ENCODE data around the gene KRTAP10-1.
"Not testable (repeated sequence)": the region's sequence is repeated elsewhere in the genome, so short reads cannot be mapped to it uniquely, and the experiment has no call there.

Gene KRTAP10-1

DNA sequence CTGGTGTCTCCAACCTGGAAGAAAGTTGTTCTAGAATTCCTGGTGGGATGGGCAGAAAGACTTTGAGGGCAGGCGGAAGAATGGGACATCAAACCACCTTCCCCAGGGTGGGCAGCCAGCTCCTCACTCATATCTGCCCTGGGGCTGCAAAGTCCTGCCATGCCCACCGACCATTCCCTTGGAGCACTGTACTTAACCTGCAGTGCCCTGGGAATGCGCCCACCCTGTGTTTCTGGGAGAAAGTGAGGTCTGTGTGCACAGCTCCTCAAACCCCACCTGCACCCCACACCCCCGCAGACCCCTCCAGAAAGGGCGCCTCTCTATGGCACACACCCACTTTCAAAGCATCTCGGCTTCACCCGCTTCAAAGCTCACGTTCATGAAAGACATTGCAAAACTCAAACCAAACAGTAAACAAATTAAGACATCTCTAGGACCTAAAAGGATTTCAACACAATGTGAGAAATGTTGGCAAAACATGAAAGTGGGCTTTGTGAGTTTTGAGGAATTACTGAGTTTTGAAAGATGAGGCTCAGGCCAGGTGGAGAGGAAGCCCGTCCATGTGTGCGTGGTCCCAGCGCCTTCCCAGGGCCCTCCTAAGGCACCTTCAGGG lies 25.1 kb downstream of the KRTAP10-1 start:
- DNase-seq (ENCODE audit: low spot score), result no peak

DNA sequence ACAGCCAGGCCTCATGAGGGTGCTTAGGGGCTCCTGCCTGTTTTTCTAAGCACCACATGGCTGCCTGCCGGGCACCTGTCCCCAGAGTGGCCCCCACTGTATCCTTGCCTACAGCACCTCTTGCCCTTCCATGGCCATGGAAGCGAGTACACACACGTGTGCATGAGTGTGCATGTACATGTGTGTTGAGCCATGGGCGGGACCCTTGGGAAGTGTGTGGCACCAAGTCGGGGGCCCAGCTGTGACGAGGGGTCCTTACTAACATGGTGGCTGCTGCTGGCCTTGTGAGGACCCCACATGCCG lies 25.8 kb downstream of the KRTAP10-1 start:
- no peak for DNase-seq (ENCODE audit: low spot score)

DNA sequence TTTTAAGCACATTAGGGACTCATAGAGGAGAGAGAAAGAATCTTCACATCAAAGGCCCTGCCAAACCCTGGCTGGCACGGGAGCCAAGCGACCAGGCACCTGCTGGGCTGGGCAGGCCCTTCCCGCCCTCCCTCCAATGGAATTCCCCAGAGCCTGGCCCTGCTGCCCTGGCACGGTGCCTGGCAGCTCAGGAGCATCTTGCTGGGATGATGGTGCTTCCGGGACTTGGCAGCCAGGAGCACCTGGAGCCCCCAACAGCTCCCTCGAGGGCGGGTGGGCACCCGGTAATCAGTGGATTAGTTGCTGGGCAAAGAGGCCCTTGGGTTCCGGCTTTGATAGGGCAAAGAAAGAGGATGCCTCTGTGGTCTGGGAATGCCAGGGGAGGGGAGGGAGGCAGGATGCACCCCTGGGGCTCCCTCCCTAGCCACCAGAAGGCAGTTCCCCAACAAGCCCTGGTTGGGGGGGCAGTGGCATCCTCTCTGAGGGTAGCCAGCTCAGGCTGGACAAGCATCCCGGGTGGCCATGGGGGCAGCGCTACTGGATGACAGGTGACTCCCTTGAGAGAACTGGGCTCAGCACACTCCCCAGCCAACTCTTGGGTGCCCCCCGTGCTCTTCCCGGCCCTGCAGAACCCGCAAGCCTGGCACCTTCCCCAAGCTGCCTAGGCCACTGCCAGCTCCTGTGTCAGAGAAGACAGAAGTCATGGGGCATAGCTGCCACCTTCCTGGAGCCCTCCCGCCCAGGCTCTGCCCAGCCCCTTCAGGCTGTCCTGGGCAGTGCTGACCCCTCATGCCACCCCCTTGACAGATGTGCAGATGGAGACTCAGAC lies 26.4 kb downstream of the KRTAP10-1 start:
- DNase-seq (ENCODE audit: low spot score), result peak; percentile 47

DNA sequence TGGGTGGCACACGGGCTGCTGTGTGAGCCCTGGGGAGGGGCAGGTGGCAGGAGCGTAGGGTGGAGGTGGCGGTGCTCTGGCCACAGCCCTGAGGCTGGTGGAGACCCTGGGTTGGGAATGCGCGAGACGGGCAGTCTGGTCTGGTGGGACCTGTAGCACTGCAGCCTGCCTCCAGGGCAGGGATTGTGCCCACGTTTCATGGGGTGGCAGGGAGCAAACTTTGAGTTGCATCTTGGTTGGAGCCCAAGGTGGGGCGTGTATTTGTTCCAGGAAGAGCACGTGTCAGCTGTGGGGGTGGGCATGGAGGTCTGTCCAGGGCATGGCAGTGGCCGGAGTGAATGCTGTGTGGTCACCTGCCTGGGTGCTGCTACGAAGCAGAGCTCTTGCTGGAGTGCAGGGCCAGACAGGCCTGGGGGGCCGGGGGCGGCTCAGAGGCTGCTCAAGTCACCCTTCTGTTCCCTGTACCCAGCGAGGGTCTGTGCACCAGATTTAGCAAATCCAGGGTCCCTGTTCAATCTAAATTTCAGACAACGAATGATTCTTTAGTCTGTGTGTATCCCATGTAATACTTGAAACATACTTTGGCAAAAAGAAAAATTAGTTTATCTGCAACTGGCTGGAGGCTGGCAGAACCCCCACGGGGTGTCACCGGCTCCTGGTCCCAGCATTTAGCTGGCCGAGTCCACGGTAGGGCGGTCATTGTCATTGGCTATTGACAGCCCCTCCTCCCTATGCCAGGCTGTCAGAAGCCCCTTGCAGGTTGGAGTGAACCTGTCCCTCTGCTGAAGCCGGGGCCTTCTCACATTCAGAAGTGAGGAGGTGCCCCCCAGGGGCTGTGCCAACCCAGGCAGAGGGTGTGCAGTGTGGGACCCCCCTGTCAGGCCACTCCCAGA lies 27.3 kb downstream of the KRTAP10-1 start:
- DNase-seq (ENCODE audit: low spot score), result no peak

DNA sequence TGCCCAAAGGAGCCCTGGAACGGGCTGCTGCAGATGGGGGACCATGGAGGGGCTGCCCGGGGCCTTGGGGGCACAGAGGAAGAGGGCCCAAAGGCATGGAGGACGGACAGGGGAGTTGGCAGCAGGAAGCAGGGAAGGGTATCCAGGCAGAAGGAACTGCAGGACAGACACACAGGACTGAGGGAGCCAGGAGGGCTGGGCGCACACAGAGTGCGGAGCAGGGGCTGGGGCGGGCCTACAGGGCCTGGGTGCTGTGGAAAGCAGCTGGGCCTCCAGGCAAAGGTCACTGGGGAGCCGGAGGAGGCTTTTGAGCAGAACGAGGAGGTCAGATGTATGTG lies 28.1 kb downstream of the KRTAP10-1 start:
- DNase-seq (ENCODE audit: low spot score), result no peak

DNA sequence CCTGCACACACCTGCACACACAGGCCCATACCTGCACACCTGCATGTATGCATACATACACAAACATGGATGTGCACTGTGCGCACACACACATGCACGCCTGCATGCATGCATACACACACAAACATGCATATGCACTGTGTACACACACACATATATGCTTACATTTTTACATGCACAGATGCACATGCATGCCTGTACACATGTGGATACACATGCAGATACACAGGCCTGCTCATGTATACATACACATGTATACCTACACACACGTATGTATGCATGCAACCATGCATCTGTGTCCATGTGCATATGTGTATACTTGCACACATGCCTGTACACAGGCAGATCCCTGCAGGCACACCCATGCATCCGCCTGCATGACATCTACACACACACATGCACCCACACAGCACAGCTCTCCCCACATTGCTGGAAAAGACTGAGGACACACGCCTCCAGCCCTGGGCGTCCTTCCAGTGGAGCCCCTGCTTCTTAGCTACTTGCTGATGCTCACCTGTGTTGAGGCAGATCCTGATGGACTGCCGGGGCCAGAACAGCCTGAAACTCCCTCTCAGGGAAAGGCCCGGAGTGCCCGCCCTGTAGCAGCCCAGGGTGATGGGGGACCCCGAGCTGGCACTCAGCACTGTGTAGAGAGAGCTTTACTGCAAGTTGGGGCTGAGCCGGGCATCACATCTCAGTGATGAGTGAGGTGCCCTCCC lies 28.6 kb downstream of the KRTAP10-1 start:
- DNase-seq (ENCODE audit: low spot score), result no peak

DNA sequence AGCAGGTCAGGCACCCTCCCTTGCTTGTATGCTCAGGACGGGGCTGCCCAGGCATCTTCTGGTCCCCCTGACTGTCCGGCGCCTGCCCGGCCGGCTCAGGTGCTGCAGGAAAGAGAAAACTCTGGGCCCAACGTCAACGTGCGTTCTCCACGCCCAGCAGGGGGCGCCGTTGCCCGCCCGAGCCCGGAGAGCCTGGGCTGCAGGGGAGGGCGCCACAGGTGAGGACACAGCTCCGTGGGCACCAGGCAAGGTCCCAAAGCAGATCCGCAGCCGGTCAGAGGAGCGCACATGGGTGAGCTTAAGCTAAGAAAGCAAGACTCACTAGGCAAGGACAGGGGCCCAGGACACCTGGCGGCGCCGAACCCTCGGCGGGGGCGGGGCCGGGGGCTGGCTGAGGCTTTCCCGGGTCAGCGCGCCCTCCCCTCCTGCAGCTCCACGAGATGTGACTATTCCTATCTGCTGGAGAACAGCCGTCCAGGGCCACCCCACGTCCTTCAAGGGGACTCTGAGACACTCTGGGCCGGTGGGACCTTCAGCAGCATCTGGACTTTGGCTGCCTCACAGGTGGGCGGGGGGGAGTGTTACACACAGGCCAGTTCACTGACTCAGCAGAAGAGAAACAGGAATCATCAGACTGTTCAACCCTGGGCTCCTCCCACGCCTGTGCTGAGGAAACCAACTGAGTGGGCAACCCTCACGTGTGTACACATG lies 29.3 kb downstream of the KRTAP10-1 start:
- peak; percentile 69 for DNase-seq (ENCODE audit: low spot score)

DNA sequence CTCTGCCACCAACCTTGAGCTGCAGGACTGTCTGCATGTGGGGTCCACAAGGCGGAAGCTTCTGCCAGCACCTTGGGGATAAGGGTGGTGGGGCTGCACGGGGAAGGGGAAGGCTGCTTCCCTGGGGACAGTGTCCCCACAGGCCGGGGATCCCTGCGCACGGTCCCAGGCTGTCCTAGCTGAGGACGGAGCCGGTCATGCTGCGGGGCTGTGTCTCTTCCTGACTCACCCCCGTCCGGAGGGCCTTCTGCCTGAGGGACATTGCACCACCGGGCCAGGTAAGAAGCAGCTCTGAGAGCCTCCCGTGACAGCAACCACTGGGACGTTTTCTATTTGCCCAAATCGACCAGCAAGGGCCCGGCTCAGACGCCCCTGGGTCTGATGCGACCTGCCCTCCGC lies 29.9 kb downstream of the KRTAP10-1 start:
- no peak for DNase-seq (ENCODE audit: low spot score)

DNA sequence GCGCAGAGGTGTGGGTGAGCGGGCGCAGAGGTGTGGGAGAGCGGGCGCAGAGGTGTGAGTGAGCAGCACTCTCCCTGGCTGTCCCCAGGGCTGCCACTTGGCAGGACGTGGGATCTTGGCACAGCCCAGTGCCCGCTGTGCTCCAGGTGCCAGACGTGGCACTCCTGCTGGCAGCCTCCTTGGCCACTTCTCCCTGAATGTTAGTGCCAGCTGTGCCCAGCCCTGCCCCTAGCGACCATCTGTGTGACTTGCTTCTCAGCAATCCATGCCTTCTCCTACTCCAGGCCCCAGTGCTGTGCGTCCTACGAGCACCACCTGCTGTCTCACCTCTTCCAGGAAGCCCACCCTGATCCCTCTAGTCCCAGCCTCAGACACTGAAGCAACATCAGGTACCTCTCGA lies 30.5 kb downstream of the KRTAP10-1 start:
- DNase-seq (ENCODE audit: low spot score), result peak; percentile 39

DNA sequence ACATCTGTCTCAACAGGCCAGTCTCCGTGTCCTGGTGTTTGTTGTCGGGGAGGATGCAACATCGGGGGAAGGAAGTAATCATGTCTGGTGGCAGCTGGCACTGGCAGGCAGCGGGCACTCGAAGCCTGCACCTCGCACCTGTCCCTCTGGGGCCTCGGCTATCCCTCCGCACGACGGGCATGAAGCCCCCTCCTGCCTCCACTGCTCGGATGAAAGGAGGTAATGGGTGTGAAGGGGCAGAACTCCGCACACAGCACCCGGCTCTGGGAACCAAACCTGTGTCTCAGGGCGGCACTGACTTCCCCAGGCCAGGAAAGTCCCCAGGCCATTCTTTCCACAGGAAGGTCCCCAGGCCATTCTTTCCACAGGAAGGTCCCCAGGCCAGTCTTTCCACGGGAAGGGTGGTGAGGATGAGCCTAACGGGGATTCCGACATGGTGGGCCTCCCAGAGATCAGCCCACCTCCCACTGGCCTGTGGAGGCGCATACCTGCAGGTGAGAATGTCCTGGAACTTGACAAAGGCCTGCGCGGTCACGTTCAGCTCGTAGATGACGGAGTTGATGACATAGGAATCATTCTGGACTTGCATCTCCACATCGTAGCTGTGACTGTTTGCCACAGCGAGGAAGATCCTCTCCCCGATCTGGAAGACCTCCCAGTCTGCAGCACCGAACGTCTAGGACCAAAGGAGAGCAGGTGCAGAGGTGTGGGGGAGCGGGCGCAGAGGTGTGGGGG lies 31.1 kb downstream of the KRTAP10-1 start:
- DNase-seq (ENCODE audit: low spot score), result no peak

DNA sequence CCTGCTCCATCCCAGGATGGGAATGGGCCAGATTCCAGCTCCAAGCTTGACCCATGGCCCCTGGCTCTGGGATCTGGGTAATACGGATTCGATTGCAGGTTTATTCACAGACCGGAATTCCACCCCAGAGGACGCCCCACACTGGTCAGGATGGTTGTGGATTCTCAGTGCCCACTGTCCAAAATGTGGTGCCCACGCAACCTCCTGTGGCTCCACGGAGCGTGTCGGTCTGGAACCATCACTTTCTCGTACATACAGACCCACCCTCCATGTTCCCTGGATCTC lies 31.6 kb downstream of the KRTAP10-1 start:
- no peak for DNase-seq (ENCODE audit: low spot score)

DNA sequence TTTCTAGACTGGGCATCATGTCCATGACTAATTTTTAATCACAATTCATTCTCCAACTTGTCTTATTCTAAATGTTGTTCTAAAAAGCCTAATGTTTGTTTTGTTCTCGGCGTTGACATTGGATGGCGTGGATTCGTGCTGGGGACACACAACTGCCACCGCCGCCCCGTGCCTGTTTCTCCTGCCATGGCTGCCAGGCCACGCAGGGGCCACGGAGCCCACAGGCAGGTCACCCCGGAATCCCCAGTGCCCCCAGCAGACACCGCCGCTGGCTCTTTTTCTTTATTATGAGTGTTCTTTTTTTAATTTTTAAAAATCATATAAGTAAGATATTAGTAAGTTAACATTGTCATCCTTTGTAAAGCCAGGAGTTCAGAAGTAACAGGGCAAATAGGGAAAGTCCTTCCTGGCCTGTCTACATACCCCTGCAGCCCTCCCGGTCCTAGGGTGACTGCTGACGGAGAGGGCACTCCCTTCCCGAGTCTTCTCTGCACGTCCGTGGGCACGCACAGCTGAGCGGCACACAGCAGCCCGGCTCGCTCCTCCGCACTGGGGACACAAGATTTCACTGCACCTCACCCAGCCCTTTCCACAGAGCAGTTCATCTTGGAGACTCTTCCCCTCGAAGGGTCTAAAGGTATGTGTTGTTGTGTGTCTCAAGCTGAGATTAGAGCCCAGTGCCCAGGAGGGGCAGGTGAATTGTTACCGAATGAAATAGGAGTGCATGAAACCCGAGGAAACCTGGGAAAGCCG lies 32.1 kb downstream of the KRTAP10-1 start:
- no peak for DNase-seq (ENCODE audit: low spot score)

DNA sequence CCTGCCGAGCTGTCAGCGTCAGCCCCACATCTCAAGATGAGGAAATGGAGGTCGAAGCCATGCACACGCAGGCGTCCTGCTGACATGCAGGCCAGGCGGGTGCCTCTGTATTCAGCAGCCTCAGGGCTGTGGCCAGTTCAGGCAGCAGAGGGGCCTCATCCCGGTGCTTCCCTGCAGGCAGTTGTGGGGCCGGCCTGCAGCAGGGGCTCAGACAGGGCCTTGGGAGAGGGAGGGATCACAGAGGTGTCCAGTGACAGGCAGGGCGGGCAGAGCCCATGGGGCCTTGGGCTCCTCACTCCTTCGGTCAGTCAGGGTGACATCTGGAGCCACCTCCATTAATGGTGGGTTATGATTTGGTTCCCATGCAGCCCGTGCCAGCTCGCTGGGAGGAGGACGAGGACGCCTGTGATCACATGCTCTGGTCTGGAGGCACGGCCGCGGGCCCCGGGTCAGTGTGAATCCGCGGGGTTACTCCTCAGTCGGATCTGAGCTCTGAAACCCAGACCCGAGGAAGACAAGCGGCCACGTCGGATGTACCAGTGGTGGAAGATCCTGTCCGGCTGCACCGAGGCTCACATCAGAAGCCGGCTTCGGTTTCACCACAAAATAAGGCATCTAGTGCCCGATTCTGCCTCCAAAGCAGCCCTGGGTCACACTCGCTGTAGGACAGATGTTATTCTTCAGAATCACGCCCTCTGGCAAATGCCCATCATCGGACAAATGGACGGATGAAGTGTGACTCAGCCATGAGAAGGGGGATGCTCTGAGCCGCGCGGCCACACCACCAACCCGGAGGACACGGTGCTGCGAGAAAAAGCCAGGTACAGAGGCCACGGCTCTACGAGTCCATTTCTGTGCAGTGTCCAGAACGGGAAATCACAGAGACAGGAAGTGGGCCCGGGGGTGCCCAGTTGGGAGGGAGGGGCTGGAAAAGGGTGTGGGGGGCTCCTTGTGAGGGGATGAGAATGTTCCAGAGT lies 33.4 kb downstream of the KRTAP10-1 start:
- no peak for DNase-seq (ENCODE audit: low spot score)

DNA sequence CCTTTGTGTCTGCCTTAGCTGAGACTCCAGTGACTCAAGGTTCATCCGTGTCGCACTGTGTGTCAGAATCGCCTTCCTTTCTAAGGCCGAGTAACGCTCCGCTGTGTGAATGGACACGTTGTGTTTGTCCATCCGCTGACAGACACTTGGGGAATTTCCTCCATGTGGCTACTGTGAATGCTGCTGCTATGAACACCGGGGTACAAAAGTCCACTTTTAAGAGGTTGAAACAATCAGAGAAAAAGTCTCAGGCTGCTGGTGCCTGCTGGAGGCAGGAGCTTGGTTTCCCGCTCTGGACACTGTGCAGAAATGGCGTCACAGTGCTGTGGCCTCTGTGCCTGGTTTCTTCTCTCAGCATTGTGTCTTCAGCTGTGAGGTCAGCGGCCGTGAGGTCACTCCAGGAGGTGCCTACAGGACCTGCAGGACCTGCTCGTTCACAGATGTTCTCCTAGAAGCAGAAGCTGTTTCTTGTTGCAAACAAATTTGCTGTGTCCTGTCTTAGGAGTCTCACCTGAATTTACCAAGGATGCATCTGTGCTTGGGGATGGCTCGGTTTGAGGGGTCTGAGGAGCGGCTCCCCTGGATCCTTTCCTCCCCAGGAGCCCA lies 34.2 kb downstream of the KRTAP10-1 start:
- peak; percentile 37 for DNase-seq (ENCODE audit: low spot score)

DNA sequence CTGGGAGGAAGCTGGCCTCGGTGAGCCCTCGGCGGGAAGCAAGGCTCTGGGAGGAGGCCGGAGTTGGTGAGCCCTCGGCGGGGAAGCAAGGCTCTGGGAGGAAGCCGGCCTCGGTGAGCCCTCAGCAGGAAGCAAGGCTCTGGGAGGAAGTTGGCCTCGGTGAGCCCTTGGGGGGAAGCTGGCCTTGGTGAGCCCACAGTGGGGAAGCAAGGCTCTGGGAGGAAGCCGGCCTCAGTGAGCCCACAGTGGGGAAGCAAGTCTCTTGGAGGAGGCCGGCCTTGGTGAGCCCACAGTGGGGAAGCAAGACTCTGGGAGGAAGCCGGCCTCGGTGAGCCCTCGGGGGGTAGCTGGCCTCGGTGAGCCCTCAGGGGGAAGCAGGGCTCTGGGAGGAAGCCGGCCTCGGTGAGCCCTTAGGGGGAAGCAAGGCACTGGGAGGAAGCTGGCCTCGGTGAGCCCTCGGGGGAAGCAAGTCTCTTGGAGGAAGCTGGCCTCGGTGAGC lies 36.0 kb downstream of the KRTAP10-1 start:
- no peak for DNase-seq (ENCODE audit: low spot score)

DNA sequence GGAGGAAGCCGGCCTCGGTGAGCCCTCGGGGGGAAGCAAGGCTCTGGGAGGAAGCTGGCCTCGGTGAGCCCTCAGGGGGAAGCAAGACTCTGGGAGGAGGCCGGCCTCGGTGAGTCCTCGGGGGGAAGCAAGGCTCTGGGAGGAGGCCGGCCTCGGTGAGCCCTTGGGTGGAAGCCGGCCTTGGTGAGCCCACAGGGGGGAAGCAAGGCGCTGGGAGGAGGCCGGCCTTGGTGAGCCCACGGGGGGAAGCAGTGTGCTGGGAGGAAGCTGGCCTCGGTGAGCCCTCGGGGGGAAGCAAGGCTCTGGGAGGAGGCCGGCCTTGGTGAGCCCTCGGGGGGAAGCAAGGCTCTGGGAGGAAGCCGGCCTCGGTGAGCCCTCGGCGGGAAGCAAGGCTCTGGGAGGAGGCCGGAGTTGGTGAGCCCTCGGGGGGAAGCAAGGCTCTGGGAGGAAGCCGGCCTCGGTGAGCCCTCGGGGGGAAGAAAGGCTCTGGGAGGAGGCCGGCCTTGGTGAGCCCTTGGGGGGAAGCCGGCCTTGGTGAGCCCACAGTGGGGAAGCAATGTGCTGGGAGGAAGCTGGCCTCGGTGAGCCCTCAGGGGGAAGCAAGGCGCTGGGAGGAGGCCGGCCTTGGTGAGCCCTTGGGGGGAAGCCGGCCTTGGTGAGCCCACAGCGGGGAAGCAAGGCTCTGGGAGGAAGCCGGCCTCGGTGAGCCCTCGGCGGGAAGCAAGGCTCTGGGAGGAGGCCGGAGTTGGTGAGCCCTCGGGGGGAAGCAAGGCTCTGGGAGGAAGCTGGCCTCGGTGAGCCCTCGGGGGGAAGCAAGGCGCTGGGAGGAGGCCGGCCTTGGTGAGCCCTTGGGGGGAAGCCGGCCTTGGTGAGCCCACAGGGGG lies 36.7 kb downstream of the KRTAP10-1 start:
- DNase-seq (ENCODE audit: low spot score), result not testable (repeated sequence)

DNA sequence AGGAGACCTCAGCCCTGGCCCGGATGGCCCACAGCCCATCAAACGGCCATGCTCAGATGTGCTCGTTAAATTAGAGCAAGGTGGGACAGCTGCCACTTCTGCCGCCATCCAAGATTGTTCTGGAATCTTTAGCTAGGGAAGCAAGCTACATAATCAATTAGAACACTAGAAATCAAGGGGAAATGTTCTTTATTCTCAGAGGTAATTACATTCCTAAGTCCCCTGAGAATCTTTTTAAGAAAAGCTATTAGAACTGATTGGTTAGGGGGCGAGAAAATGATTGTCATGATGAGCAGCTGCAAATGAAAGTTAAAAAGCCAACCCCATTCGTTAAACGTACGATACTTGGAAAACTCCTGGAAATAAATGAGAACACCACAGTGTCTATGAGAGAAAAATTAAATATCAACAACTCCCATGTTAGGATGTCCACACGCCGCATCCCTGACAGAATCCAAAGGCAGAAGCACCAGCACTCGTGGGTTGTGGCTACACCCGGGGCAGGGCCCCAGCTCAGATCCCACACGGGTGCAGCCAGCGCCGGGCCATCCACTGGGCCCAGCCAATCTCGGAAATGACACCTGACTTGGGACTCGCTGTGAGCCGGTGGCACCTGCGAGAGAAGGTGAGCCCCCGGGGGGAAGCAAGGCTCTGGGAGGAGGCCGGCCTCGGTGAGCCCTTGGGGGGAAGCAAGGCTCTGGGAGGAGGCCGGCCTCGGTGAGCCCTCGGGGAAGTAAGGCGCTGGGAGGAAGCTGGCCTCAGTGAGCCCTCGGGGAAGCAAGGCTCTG lies 37.6 kb downstream of the KRTAP10-1 start:
- no peak for DNase-seq (ENCODE audit: low spot score)
